ENCODE measurements around the gene SIRPB1.
"Not testable (repeated sequence)": the region's sequence is repeated elsewhere in the genome, so short reads cannot be mapped to it uniquely, and the experiment has no call there.

The SIRPB1 gene

DNA sequence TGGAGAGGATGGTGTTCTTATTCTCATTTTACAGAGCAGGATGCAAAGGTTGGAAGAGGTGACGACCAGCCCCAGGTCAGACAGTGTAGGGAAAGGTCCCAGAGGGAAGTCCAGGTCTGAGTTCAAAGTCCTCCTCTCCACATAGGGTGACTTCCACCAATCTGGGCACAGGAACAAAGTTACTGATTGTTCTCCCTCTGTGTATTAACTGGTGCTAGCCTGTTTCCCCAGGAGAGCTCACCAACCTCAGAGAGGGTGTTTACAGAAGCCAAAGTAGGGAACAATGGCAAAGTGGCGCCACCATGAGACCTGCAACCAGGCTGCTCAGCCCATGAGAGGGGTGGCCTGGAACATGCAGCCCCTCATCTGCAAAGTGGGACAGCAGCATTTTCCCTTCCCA lies 16.8 kb upstream of the SIRPB1 start:
- no peak for DNase-seq (ENCODE audit: low spot score)

DNA sequence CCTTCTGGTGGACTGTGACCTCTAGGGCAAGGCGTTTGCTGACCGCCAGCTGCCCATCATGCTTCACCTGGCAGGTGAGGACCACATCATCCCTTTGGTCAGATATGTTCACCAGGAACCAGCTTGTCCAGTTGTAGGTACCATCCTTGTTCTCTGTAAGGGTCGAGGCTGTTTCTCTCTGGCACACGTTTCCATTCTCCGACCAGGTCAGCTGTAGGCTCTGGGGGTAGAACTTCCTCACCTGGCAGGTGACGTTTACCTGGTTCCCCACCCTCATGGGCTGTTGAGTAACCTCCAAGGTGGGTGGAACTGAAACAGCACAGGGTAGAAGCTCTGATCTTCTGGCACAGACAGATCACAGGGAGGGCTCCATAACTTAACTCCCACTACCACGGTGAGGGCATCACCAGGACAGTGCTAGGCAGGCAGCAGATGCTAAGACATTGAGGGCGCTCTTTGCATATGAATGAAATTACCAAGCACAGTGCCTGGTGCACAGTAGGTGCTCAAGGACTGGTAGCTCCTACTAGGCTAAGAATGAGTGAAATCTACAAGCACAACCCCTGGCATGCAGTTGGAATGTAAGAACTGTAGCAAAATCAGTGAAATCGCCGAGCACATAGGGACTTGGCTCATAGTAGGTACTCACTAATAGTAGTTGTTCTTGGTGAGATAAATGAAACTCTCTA lies 15.6 kb upstream of the SIRPB1 start:
- no peak for DNase-seq (ENCODE audit: low spot score)

DNA sequence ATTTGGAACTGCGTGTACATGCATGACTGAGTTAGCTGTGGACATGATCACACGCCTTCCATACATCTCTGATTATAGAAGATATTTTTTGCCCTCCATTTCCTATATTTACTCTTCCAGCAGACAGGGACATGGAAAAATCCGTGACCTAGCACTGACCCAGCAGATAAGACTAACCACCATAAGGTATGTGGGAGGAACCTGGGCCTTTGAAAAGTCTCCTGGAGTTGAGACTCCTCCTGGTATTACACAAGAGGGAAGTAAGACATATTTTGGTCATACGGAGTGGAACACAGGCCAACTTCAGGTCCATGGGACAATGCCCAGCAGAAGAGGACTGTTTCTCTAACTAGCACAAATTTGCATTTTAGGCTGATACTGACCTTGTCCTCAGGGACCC lies 13.7 kb upstream of the SIRPB1 start:
- DNase-seq (ENCODE audit: low spot score) = no peak

DNA sequence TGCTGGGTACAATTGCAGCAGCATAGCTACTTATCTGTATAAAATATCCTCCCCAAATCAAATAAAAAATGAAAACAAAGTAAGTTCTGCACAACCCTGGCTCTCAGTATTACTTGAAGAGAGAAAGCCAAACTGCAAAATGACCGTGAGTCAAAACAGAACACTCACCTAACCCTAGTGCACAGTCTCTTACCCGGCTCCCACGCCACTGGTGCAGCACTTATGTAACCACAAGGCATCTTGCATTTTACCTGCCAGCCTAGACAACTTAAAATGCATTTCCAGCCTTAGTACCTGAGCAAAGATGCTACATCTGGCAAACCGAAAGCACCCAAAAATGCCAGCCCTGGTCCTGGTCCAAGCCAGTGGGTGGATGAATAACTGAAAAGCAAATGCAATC lies 12.4 kb upstream of the SIRPB1 start:
- DNase-seq (ENCODE audit: low spot score) = no peak

DNA sequence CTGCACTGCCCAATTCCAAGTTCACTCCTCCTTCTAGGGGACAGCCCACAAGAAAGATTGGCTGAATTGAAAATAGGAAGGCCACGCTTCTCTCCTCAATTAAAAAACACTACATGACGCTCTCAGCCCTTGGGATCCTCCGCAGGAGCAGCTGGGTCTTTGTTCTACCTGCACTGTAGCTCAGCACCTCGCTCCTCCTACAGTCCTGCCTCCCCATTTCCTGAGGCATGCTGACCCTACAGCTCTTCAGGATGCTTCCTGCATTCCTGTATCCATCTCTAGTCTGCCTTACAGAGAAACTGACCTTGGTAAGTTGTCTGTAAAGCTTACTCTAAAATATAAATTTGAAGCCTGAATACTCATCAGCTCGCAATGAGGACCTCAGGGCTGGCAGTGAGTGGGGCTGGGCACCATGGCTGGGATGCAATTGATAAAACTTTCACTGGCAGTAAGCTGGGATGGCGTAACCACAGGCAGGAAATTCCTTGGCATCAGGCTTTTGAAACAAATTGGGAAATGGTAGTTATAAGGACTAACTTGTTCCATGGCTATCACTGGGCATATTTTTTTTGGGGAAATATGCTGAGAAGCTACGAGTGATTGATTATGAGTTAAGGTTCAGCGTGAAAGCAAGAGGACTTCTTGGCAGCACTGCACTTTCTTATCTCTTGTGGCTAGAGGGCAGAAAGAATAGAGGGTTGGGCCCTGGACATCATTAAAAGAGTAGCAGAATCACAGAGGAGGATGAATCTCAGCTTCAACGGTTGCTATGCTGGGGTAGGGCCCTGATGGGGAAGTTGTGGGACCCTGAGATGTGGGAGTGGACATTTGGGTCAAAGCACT lies 11.7 kb upstream of the SIRPB1 start:
- DNase-seq (ENCODE audit: low spot score) = no peak

DNA sequence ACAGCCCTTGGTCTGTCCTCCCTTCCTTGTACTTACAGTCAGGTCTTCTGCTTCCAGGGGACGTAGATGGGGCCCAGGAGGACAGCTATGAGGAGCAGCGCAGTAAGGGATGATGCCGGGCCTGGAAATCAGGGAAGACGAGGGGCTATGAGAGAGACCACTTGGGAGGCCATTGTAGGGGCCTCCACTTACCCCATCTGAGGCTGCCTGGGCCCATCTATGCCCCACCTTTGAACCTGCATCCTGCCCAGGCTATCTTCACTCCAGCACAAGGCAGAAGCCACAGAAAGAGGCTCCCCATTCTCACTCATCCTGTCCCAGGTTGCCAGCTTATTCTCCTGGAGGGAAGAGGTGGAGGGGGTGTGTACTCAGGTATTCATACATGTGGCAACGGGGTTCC lies 10.4 kb upstream of the SIRPB1 start:
- no peak for DNase-seq (ENCODE audit: low spot score)

DNA sequence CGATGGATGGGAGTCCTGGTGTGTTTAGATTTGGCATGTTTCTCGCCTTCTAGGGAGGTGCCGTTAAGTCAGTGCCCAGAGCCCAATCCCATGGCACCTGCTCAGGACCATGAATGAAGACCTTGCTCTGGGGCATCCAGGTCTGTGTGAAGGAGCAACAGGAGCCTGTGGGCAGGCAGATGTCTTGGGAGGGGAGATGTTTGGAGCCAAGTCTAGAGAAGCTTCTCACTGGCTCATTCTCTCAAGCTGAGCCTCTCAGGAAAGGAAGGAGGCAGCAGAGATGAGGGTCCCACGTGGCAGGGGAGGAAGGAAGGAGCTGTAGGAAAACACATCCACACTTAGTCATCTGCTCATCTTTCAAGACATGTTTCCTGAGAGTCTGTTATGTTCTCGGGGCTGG lies 9.5 kb upstream of the SIRPB1 start:
- DNase-seq (ENCODE audit: low spot score) = no peak

DNA sequence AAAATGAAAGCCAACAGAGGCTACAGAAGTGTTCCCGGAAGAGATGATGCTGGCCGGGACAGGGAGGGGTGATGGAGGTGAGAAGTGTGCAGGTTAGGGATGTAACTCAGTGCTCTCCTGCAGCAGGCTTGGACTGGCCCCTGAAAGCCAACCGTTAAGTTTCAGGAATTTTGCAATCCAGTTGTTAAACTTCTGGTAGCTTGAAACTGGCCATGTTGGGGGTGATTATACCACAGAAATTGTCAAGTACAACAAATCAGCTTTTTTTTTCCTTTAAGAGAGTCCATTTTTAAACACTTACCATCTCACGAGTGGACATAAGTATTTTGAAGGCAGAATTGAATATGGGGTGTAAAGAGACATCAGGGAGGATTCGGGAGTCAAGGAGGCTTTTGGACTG lies 8.8 kb upstream of the SIRPB1 start:
- DNase-seq (ENCODE audit: low spot score) = no peak

DNA sequence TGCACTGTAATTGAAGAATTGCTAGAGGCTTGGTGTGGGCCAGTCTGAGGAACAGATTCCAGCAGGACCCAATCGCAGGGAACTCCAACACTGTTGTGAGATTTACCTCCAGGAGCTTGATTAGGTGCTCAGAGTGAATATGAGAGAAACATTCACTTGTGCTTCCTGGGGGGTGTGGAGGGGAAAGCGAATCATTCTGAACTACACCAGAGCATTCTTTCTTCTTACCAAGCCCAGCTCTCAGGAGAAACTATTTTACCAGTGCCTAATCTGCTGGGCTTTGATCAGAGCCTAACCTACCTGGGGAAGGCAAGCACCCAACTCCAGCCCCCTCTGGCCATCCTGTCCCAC lies 7.4 kb upstream of the SIRPB1 start:
- no peak for DNase-seq (ENCODE audit: low spot score)

DNA sequence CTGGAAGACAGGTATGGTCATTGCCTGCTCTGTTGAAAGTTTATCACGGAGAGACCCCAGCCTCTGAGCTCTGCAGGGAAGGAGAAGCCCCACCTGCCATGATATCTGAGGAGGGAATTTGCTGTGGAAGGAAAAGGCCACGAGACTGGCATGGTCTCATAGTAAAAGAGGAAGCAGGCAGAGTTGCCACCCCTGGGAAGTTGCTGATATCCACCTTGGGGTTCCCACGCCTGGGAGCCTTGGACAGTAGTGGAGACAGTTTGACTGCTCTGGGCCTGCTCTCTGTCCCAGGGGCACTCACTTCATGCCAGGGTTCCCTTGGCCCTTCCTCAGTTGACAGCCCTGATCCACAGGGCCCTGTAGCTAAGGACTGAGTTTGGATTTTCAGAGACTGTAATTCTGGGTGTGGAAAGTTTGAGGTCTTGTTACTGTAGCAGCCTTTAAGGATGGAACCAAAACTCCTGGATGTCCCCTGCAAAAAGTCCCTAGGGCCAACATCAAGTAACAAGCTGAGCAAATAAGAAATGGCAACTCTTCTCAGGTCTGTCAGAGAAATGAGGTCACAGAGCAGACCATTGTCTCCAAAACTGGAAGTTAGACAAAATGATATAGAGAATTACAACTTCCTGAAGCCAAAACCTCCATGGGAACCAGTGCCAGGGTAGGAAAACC lies 6.9 kb upstream of the SIRPB1 start:
- DNase-seq (ENCODE audit: low spot score) = no peak

DNA sequence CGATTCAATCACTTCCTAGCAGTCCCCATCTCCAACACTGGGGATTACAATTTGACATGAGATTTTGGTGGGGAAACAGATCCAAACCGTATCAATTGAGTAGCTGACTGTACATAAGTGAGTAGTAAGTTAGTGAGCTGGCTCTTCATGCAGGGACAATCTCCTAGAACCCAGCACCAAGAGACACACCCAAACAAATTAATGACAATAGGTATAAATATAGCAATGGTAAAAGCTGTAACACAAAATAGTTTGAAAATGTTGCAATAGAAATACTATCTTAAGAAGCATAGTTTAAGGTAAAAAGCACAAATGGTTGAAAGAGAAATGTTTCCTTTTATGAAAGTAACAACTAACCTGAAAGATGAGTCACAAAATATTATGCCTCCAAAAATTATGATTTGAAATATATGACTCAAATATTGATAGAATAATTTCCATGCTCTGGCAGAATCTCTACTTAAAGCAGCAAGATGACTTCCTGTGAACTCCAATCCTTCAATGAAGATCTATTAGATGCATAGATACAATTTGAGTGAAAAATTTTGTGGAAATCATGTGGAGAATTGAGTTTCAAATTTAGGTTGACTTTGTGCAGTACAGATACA lies 5.4 kb upstream of the SIRPB1 start:
- no peak for DNase-seq (ENCODE audit: low spot score)

DNA sequence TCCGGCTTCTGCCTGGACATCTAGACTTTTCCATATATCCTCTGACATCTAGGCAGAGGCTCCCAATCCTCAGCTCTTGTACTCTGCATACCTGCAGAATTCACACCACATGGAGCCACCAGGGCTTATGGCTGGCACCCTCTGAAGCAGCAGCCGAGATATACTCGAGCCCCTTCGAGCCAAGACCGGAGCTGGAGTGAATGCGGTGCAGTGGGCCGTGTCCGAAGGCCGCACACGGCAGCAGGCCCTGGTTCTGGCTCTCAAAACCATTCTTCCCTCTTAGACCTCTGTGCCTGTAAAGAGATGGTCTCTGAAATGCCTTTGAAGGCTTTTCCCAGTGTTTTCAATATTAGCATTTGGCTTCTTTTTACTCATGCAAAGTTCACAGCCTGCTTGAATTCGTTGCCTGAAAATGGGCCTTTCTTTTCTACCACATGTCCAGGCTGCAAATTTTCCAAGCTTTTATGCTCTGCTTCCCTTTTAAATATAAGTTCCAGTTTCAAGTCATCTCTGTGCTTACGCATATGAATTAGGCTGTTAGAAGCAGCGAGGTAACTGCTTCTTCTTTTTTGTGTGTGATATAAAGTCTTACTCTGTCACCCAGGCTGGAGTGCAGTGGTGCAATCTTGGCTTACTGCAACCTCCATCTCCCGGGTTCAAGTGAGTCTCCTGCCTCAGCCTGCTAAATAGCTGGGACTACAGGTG lies 3.8 kb upstream of the SIRPB1 start:
- DNase-seq (ENCODE audit: low spot score) = no peak

DNA sequence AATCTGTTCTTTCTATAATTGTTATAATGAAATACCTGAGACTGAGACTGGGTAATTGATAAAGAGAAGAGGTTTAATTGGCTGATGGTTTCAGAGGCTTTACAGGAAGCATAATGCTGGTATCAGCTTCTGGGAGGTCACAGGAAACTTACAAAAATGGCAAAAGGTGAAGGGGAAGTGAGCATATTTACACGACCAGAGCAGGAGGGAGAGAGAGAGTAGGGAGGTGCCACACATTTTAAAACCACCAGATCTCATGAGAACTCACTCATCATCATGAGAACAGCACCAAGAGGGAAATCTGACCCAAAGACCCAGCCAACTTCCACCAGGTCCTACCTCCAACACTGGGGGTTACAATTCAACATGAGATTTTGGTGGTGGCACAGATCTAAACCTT lies 2.6 kb upstream of the SIRPB1 start:
- no peak for DNase-seq (ENCODE audit: low spot score)

DNA sequence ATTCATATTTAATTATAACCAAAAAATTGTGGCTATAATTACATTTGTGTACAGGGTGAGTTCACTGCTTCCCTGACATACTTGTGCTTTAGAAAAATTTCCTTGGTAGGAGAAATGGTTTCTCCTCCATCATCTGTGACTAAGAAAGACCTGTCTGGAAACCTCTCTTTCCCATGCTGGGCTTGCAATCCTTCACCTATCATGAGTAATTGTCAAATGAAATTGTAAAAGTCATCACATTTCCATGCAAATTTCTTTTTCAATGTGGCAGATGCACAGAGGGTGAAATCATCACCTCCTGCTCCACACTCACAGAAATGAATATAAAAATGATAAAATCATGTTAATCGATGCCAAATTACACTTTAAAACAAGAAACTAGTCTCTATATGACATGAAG lies 1.5 kb upstream of the SIRPB1 start:
- no peak for DNase-seq (ENCODE audit: low spot score)

DNA sequence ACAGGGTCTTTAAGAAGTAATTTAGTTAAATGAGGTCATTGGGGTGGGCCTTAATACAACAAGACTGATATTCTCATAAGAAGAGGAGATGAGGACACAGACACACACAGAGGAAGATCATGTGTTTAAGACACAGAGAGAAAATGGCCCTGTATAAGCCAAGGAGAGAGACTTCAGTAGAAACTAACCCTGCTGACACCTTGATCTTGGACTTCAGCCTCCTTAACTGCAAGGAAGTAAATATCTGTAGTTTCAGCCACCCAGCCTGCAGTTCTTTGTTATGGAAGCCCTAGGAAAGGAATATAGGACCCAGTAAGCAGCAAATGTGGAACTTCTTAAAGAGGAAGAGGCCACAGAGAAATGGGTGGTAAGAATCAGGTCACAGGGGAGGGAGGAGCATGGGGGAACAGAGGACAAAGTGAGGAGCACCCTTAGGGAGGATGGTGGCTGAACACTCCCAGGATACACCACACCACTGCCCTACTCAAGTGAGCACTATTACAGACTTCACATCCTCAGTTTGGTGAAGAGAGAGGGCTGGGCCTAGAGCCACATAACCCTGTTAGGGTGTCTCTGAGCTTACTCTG lies 762 bp downstream of the SIRPB1 start:
- DNase-seq (ENCODE audit: low spot score) = no peak

DNA sequence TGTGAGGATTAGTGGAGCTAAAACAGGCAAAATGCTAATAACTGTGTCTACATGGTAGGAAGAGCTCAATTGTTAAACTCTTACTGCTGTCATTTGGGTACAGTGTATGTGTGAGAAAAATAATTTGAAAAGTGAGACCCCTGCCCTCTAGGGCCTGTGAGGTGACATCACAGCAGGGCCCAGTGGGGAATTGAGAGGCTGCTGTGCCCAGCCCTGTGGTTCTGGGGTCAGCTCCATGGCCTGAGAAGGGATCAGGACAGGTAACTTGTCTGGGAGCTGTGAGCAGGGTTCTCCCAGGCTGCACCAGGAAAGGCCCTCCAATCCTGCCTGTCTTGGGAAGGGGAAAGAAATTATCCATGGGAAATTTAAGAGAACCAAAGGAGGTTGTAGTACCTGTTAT lies 1.3 kb downstream of the SIRPB1 start:
- DNase-seq (ENCODE audit: low spot score) = no peak

DNA sequence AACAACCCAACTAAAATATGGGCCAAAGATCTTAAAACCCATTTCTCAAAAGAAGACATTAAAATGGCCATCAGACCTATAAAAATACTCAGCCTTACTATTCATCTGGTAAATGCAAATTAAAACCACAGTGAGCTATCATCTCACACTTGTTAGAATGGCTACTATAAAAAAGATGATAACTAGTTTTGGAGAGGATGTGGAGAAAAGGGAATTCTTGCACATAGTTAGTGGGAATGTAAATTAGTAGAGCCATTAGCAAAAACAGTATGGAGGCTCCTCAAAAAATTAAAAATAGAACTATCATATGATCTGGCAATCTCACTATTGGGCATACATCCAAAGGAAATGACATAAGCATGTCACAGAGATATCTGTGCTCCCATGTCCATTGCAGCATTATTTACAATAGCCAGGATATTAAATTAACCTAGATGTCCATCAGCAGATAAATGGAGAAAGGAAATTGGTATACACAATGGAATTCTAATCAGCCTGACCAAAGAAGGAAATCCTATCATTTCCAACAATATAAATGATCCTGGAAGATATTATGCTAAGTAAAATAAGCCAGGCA lies 2.9 kb downstream of the SIRPB1 start:
- DNase-seq (ENCODE audit: low spot score) = no peak

DNA sequence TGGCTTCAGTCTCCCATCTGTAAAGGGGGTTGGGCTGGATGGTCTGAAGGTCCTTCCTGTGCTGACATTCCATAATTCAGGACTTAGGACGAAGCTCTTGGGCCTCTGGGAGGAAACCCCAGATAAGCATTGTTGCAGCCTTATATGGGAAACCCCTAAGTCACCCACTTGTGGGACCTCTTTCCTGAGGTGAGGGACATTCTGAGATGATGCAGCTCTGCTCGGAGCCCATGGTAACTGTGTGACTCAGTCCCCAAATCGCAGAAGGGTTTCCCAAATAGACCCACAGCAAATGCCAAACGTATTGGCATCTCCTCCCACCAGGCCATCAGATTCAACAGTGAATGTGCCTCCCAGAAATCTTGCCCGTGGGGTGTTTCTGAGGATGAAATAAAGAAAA lies 9.4 kb downstream of the SIRPB1 start:
- not testable (repeated sequence) for DNase-seq (ENCODE audit: low spot score)

DNA sequence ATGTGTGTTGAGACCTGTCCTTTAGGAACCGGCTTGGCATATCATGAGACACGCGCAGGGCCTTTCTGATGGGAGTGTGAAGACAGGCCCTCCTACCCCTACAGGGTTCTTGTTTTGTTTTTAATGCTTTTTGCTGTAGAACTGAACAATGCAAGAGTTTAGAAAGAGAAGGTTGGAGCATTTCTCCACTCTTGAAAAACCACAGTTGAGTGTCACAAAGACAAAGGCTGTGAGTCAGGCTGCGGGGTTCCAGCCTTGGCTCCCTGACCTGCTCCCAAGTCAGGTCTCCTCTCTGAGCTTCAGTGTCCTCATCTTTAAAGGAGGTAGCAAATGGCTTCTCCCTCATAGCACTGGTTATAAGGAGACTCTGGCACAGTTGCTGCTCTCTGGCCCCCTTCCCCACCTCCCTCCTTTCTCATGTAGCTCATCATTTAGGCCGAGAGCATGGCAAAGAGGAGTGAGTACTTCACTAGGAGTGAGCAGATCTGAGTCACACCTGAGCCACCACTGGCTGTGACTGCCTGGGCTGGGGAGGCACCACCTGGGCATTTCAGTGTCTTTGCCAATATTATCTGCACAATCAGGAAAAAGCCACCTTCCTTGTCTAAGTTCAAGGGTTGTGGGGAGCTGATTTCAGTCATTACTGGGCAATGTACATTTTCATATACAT lies 11.0 kb downstream of the SIRPB1 start:
- not testable (repeated sequence) for DNase-seq (ENCODE audit: low spot score)

DNA sequence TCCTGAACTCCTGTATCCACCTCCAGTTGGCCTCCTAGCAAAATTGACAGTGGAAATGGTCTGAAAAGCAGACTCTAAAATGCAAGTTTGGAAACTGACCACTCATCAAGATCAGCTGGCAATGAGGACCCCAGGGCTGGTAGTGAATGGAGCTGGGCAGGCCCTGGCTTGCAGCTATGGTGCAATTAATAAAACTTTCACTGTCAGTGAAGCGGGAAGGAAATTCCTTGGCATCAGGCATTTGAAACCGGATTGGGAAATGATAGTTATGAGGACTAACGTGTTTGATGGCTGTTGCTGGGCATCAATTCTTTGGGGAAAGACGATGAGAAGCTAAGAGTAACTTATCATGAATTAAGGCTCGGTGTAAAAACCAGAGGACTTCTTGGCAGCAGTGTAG lies 19.1 kb downstream of the SIRPB1 start:
- no peak for DNase-seq (ENCODE audit: low spot score)

DNA sequence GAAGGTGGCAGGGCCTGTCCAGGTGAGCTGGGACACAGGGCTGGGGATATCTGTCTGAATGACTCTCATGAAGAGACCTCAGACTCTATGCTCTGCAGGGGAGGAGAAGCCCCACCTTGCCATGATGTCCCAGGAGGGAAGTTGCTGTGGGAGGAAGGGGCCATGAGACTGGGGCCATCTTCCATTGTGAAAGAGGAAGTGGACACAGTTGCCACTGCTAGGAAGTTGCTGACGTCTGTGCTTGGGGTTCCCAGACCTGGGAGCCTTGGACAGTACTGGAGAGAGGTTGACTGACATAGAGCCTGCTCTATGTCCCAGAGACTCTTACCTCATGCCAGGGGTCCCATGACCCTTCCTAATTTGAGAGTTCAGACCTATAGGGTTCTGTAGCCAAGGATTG lies 24.5 kb downstream of the SIRPB1 start:
- no peak for DNase-seq (ENCODE audit: low spot score)

All from COLO829 (cell line).